HEK293 (cell line): ENCODE results near the gene DYNLRB2.

Experiments
- CTCF ChIA-PET: fragments of 350-600 bp; formaldehyde crosslinking; extraction: SDS; loops from one replicate; lab custom pipeline; 2021; ENCODE audit warnings: antibody characterized with exemption; lab: Yijun Ruan, JAX
- POLR2A ChIA-PET: fragments of 300-600 bp; formaldehyde crosslinking; extraction: SDS; loops from one replicate; lab custom pipeline; 2020; ENCODE audit warnings: antibody characterized with exemption, inconsistent platforms; lab: Yijun Ruan, JAX
- H3K27ac ChIP-seq: fragments of 200-500 bp; sonication (Bioruptor generic); 2 replicates; pipeline ENCODE4 v1.5.1; 2014; ENCODE audit warnings: low read depth, low read length, control low read depth, inconsistent platforms; ENCODE audit errors: extremely low read depth
- H3K36me3 ChIP-seq, 2 experiments: fragments of 200-500 bp in 1 of 2; sonication (Bioruptor generic) in 1 of 2; 1 replicate in 1 of 2; 2 replicates in 1 of 2; pipeline ENCODE4 v1.5.1; 2014 to 2017; ENCODE audit warnings: inconsistent platforms in 2 of 2, low read length in 2 of 2; ENCODE audit not compliant: control insufficient read depth in 2 of 2, insufficient read depth in 1 of 2
- H3K4me1 ChIP-seq: fragments of 200-500 bp; sonication (Bioruptor generic); 2 replicates; pipeline ENCODE4 v1.5.1; 2014; ENCODE audit warnings: mild to moderate bottlenecking, low read length, inconsistent platforms; ENCODE audit not compliant: control insufficient read depth, insufficient read depth
- H3K4me3 ChIP-seq: 2 replicates; pipeline ENCODE4 v1.5.1; 2011; ENCODE audit warnings: low read depth, mild to moderate bottlenecking, control low read depth, low read length, moderate library complexity
- H3K9me3 ChIP-seq: fragments of 200-500 bp; sonication (Bioruptor generic); 2 replicates; pipeline ENCODE4 v1.5.1; 2014; ENCODE audit warnings: low read depth, low read length, inconsistent platforms; ENCODE audit not compliant: control insufficient read depth, insufficient read depth
- ELK4 ChIP-seq: IDR thresholded peaks from 2 replicates; pipeline ENCODE4 v1.6.1; 2011; ENCODE audit warnings: mild to moderate bottlenecking, low read depth, low read length, borderline replicate concordance
- FEZF1 ChIP-seq: fragments of 450-650 bp; formaldehyde crosslinking; IDR thresholded peaks from 2 replicates; pipeline ENCODE4 v1.5.1; 2016; ENCODE audit warnings: missing biosample characterization, missing genetic modification characterization
- INSM2 ChIP-seq: fragments of 450-650 bp; formaldehyde crosslinking; IDR thresholded peaks from 2 replicates; pipeline ENCODE4 v1.5.1; 2016; ENCODE audit warnings: missing biosample characterization, missing genetic modification characterization
- MYNN ChIP-seq: fragments of 450-650 bp; formaldehyde crosslinking; IDR thresholded peaks from 2 replicates; pipeline ENCODE4 v1.5.1; 2016; ENCODE audit warnings: missing biosample characterization, missing genetic modification characterization, borderline replicate concordance
- PRDM4 ChIP-seq: fragments of 450-650 bp; formaldehyde crosslinking; IDR thresholded peaks from 2 replicates; pipeline ENCODE4 v1.5.1; 2017; ENCODE audit warnings: missing biosample characterization, missing genetic modification characterization
- SCRT1 ChIP-seq: fragments of 450-650 bp; formaldehyde crosslinking; IDR thresholded peaks from 2 replicates; pipeline ENCODE4 v1.5.1; 2016; ENCODE audit warnings: missing biosample characterization, missing genetic modification characterization, borderline replicate concordance
- TCF7L2 ChIP-seq: IDR thresholded peaks from 2 replicates; pipeline ENCODE4 v1.6.1; 2011; ENCODE audit warnings: low read depth, mild to moderate bottlenecking, inconsistent platforms, low read length, moderate library complexity, borderline replicate concordance
- ZBTB44 ChIP-seq: fragments of 450-650 bp; IDR thresholded peaks from 2 replicates; pipeline ENCODE4 v1.5.1; 2018; ENCODE audit warnings: missing biosample characterization, mild to moderate bottlenecking, missing genetic modification characterization
- ZNF280C ChIP-seq: fragments of 450-650 bp; formaldehyde crosslinking; IDR thresholded peaks from 2 replicates; pipeline ENCODE4 v1.5.1; 2016; ENCODE audit warnings: missing biosample characterization, missing genetic modification characterization
- ZNF324 ChIP-seq: fragments of 450-650 bp; formaldehyde crosslinking; IDR thresholded peaks from 2 replicates; pipeline ENCODE4 v1.5.1; 2016; ENCODE audit warnings: missing biosample characterization, missing genetic modification characterization
- ZNF391 ChIP-seq: fragments of 450-650 bp; formaldehyde crosslinking; IDR thresholded peaks from 2 replicates; pipeline ENCODE4 v1.5.1; 2016; ENCODE audit warnings: low read depth, missing biosample characterization, missing genetic modification characterization, borderline replicate concordance
- ZNF473 ChIP-seq: fragments of 450-650 bp; formaldehyde crosslinking; IDR thresholded peaks from 2 replicates; pipeline ENCODE4 v1.5.1; 2017; ENCODE audit warnings: missing biosample characterization, missing genetic modification characterization
- ZNF488 ChIP-seq: fragments of 450-650 bp; formaldehyde crosslinking; IDR thresholded peaks from 2 replicates; pipeline ENCODE4 v1.5.1; 2016; ENCODE audit warnings: missing biosample characterization, missing genetic modification characterization
- ZNF585B ChIP-seq: fragments of 450-650 bp; formaldehyde crosslinking; IDR thresholded peaks from 2 replicates; pipeline ENCODE4 v1.5.1; 2016; ENCODE audit warnings: missing biosample characterization, missing genetic modification characterization
- ZNF629 ChIP-seq: fragments of 450-650 bp; formaldehyde crosslinking; IDR thresholded peaks from 2 replicates; pipeline ENCODE4 v1.5.1; 2017; ENCODE audit warnings: missing biosample characterization, missing genetic modification characterization
- ZNF645 ChIP-seq: fragments of 450-650 bp; formaldehyde crosslinking; IDR thresholded peaks from 2 replicates; pipeline ENCODE4; 2016; ENCODE audit warnings: missing biosample characterization, missing genetic modification characterization
- ZNF670 ChIP-seq: fragments of 450-650 bp; formaldehyde crosslinking; IDR thresholded peaks from 2 replicates; pipeline ENCODE4 v1.5.1; 2016; ENCODE audit warnings: missing biosample characterization, missing genetic modification characterization, low read depth

The DYNLRB2 gene

GRCh38 chr16:80544326-80544725 lies 3.5 kb downstream of the DYNLRB2 start:
- Histone ChIP-seq H3K4me1 (no peaks in the 10 kb centered on the region), H3K36me3 (no peaks in the 10 kb centered on the region), H3K27ac (no peak overlapping the region), H3K9me3 (no peaks in the 10 kb centered on the region), H3K4me3 (no peak overlapping the region)
- CTCF ChIA-PET = interaction anchor here (1.5 kb wide), 1 partner anchor 18 kb away, joined by 4 read pairs; no protein-coding TSS in a partner anchor
- TF ChIP-seq ZNF629 (tag by site-specific recombination) (no peak), MYNN (tag by site-specific recombination) (no peak), ZNF670 (tag by site-specific recombination) (no peak)
- POLR2A ChIA-PET = no interaction called here

- Histone ChIP-seq H3K4me3 (no peak overlapping the region), H3K9me3 (no peaks in the 10 kb centered on the region), H3K27ac (no peak overlapping the region), H3K36me3 (no peaks in the 10 kb centered on the region), H3K4me1 (no peaks in the 10 kb centered on the region)
- POLR2A ChIA-PET = no interaction called here
- CTCF ChIA-PET = interaction anchor here (2.0 kb wide), 1 partner anchor 19 kb away, joined by 5 read pairs; no protein-coding TSS in a partner anchor
- no peak for TF ChIP-seq ZNF280C (tag by site-specific recombination)
- TF ChIP-seq SCRT1 = no peak
- no peak for TF ChIP-seq TCF7L2
- no peak for TF ChIP-seq ELK4
- TF ChIP-seq ZNF324 (tag by site-specific recombination) = no peak
- TF ChIP-seq PRDM4 (tag by site-specific recombination) = no peak
- TF ChIP-seq INSM2 (tag by site-specific recombination) = no peak
- no peak for TF ChIP-seq ZNF488 (tag by site-specific recombination)
- TF ChIP-seq ZBTB44 (tag by site-specific recombination) = no peak
- no peak for TF ChIP-seq FEZF1 (tag by site-specific recombination)
- no peak for TF ChIP-seq ZNF585B (tag by site-specific recombination)
- no peak for TF ChIP-seq ZNF391 (tag by site-specific recombination)
- TF ChIP-seq ZNF645 = no peak
- TF ChIP-seq ZNF473 (tag by site-specific recombination) = no peak
These were observed 5.5 kb downstream of the DYNLRB2 start for GRCh38 chr16:80546249-80546648.
